ENCODE measurements around the gene ARID5B.

- TF ChIP-seq TP53 (CRISPR knock-in tag; IDR thresholded peaks at IDR 0.05) (no peak), CTCF (IDR thresholded peaks at IDR 0.05) (no peak), ATF1 (CRISPR knock-in tag; IDR thresholded peaks at IDR 0.05) (no peak), IRF1 (CRISPR knock-in tag; IDR thresholded peaks at IDR 0.05) (no peak), CBFB (CRISPR knock-in tag; IDR thresholded peaks at IDR 0.05; ENCODE audit: low read depth) (no peak), ZNF232 (CRISPR knock-in tag; IDR thresholded peaks at IDR 0.05) (no peak), NR3C1 (CRISPR knock-in tag; conservative IDR thresholded peaks at IDR 0.05; ENCODE audit: low read depth) (no peak), E2F1 (CRISPR knock-in tag; IDR thresholded peaks at IDR 0.05) (no peak)
Observed at GRCh38 chr10:62093863-62094291, 192.4 kb downstream of the ARID5B start.

Data from WTC11 (cell line).